GM12891 (cell line): ENCODE results near the gene MTHFSD.

Experiments
- PAX5 ChIP-seq: IDR thresholded peaks from 2 replicates; pipeline ENCODE4 v1.6.1; 2011; ENCODE audit warnings: low read length, moderate library complexity, mild to moderate bottlenecking; ENCODE audit not compliant: insufficient read depth, severe bottlenecking
- POLR2A ChIP-seq: IDR thresholded peaks from 2 replicates; pipeline ENCODE4 v1.6.1; 2011; ENCODE audit warnings: low read depth, low read length, control low read depth
- POLR2AphosphoS5 ChIP-seq: IDR thresholded peaks from 2 replicates; pipeline ENCODE4 v1.6.1; 2011; ENCODE audit warnings: low read depth, low read length, control low read depth
- POU2F2 ChIP-seq: IDR thresholded peaks from 2 replicates; pipeline ENCODE4 v1.6.1; 2011; ENCODE audit warnings: low read depth, mild to moderate bottlenecking, control low read depth, low read length, moderate library complexity

DNA sequence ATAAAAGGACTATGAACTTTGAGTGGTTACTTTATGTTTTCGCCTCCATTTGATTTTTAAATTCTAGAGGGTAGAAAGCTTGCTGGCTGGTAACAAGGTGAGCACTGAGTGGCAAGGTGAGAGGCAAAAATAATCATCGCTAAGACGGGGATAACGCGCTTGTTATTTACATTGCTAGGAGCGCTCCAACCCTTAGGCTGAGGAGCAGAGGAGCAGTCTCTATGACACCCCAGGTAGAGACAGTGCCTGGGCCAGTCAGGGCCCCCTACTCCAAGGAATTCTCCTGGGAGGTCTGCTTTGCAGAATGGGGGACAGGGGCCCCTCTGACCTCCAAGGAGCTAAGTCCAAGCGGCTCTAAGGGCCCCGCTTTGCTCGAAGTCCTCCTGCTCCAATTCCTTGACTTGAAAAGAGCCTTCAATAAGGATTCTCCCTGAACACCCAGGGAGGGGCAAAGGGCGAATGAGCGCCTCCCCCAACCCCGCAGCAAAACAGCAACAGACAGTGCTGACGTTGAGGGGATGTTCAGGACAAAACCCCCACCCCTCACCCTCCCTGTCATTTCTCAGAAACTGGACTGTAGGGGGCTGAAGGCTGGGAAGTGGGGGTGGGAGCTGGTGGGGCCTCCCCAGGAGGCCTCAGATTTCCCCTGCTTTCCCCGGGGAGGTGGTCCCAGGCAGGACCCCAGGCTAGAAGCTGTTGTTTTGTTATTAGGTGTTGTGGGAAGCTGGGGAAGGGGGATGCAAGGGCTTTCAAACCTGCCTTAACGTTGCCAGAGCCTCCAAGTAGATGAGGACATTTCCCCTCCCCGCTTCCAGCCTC lies 54.9 kb downstream of the MTHFSD start:
- TF ChIP-seq POLR2A (no peak), POLR2AphosphoS5 (no peak), POU2F2 (no peak), PAX5 (no peak)
